Body of pancreas (tissue), 4 donors: ENCODE measurements around the gene SGCD. TPM values are rescaled to one million over a fixed set of nuclear protein-coding genes. Genes with fewer than 3 reads are reported as not detected.

Experiments used
- ATAC-seq: fragments of 150-250 bp; one replicate; pipeline ENCODE4 v1.9.1; 2016
- DNase-seq, 4 donors: peaks; one replicate each; pipeline ENCODE4 v3.0.0-alpha.2; 2019
- H3K27ac ChIP-seq, 4 donors: fragments of 200-600 bp; sonication (generic); 1 replicate in 3 of 4; 2 replicates in 1 of 4; pipeline versions ENCODE4 v1.5.1 to v1.6.1; 2016 to 2019; ENCODE audit warnings: mild to moderate bottlenecking in 1 of 4, mixed read lengths in 1 of 4, moderate library complexity in 1 of 4
- H3K27me3 ChIP-seq, 2 donors: fragments of 200-600 bp; sonication (generic); one replicate each; pipeline ENCODE4 v1.6.0; 2016; ENCODE audit warnings: mild to moderate bottlenecking in 1 of 2
- H3K36me3 ChIP-seq, 2 donors: fragments of 200-600 bp; sonication (generic); replicated peaks in 1 of 2; 2 replicates each; pipeline ENCODE4 v1.5.1; 2016; ENCODE audit warnings: low read depth in 2 of 2; ENCODE audit not compliant: insufficient read depth in 1 of 2
- H3K4me1 ChIP-seq: fragments of 200-600 bp; sonication (generic); one replicate; pipeline ENCODE4 v1.6.0; 2016
- H3K4me3 ChIP-seq, 2 donors: fragments of 200-600 bp; sonication (generic); 1 replicate in 1 of 2; 2 replicates in 1 of 2; pipeline ENCODE4 v1.5.1; 2016 to 2019
- H3K9me3 ChIP-seq, 3 donors: fragments of 200-600 bp; sonication (generic); 1 replicate in 2 of 3; 2 replicates in 1 of 3; pipeline ENCODE4 v1.5.1; 2016
- CTCF ChIP-seq, 7 experiments: fragments of 450-650 bp in 4 of 7; fragments of 200-600 bp in 3 of 7; sonication (generic) in 3 of 7; IDR thresholded peaks; one replicate each; pipeline ENCODE4 v1.5.1; 2016 to 2019; ENCODE audit warnings: antibody characterized with exemption in 7 of 7
- POLR2A ChIP-seq, 3 donors: fragments of 450-650 bp; IDR thresholded peaks; one replicate each; pipeline ENCODE4 v1.6.1; 2016; ENCODE audit warnings: antibody characterized with exemption in 3 of 3, mild to moderate bottlenecking in 2 of 3
- WGBS, 2 donors: methylation state at CpG; one replicate each; pipeline ENCODE4 v1.1.5; 2017; 5-methylcytosine and 5-hydroxymethylcytosine counted together
- intact Hi-C: fragments of 100-400 bp; cut with DNase I; formaldehyde crosslinking; loops from one replicate; pipeline ENCODE4 v1.15.1; 2023
- total RNA-seq, 2 donors: library from RNA; depleted of rRNA; stranded (reverse); fragments of >200 nt; gene quantifications; one replicate each; pipeline ENCODE4 v1.1.0, GENCODE V29; 2016

The SGCD gene
- 1 to 10 TPM in 1 of 2 donors, under 1 TPM in 1; 0.66 to 2.6 TPM for total RNA-seq

GRCh38 chr5:156326718-156327259 is at the start of gene SGCD:
Gene SGCD (plus strand): TSS chr5:156327164.
- ATAC-seq: peak; percentile 63

DNA sequence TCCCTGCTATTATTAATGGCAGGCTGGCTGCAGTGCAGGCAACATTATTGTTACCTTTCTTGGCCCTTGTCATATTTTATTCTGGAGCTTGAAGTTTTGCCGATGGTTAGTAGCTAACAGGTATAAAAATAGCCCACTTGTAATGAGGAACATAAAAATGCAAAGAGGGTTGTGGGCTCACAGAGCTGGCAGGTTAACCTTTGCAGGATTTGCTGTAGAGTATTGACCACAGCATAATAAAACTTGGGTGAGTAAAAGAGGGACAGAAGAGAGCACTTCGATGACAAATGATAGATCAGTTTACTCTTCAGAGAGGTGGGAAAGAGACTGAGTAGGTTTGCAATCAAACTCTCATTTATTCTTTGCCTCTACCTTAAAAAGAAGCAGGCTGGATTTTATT is 49.7 kb upstream of the SGCD start:
- H3K27me3 ChIP-seq: no peaks in the 10 kb centered on the region
- ATAC-seq (no peak), DNase-seq (no peak)
- TF ChIP-seq CTCF (IDR thresholded peaks at IDR 0.05): no peak
- TF ChIP-seq POLR2A (IDR thresholded peaks at IDR 0.05): no peak
- no peaks in the 10 kb centered on the region for H3K4me1 ChIP-seq
- H3K4me3 ChIP-seq: no peak overlapping the region
- intact Hi-C loops: no loop called here
- H3K36me3 ChIP-seq: no peaks in the 10 kb centered on the region
- WGBS, 2 donors: 42 to 51% methylated on average over 2 of the region's 2 CpGs
- H3K27ac ChIP-seq: no peak overlapping the region
- no peaks in the 10 kb centered on the region for H3K9me3 ChIP-seq

More at GRCh38 chr5:156326718-156327259, at the start of gene SGCD:
- H3K4me3 ChIP-seq: no peak within 1 kb of the TSS
- intact Hi-C loops: no loop called here
- no peaks in the 10 kb centered on the region for H3K9me3 ChIP-seq
- no peaks in the 10 kb centered on the region for H3K27me3 ChIP-seq
- no peaks in the 10 kb centered on the region for H3K4me1 ChIP-seq
- TF ChIP-seq POLR2A (IDR thresholded peaks at IDR 0.05): no peak
- no peak for TF ChIP-seq CTCF (IDR thresholded peaks at IDR 0.05)
- H3K36me3 ChIP-seq: no peaks in the 10 kb centered on the region
- H3K27ac ChIP-seq: no peak within 1 kb of the TSS
- WGBS, 2 donors: 36 to 49% methylated on average over 18 of the region's 18 CpGs
- peak; percentile 13 to 22 (median 19) for DNase-seq

- Histone ChIP-seq H3K9me3 (no peaks in the 10 kb centered on the region), H3K27ac (no peak overlapping the region), H3K36me3 (no peaks in the 10 kb centered on the region), H3K4me3 (no peak overlapping the region), H3K27me3 (no peaks in the 10 kb centered on the region), H3K4me1 (no peaks in the 10 kb centered on the region)
- TF ChIP-seq CTCF (IDR thresholded peaks at IDR 0.05) (no peak), POLR2A (IDR thresholded peaks at IDR 0.05) (no peak)
- 66 to 67% methylated on average over 1 of the region's 1 CpG for WGBS, 2 donors
- no peak for DNase-seq
- no peak for ATAC-seq
- intact Hi-C loops: no loop called here
These were observed 31.5 kb upstream of the SGCD start for GRCh38 chr5:156295431-156295830.

DNA sequence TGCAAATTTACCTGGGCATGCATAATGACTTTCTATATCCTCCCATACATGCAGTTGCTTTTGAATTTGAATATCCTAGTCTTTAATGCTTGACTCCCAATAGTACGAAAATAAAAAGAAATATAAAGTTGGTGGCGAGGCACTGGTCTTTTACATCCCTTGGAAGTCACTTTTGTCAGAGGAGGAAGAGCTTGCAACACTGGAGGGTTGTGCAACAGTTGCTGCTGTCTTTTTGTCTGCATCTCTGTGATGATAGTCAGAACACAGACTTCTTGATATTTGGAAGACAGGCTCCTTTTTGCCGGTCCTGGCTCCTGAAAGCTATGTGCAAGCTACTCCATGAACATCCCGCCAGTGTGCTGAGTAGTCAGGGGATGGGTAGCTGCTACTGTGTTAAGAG is 16.8 kb upstream of the SGCD start:
- no peaks in the 10 kb centered on the region for H3K36me3 ChIP-seq
- no peak for DNase-seq
- TF ChIP-seq CTCF (IDR thresholded peaks at IDR 0.05): no peak
- no peak for TF ChIP-seq POLR2A (IDR thresholded peaks at IDR 0.05)
- H3K4me3 ChIP-seq: no peak overlapping the region
- no peaks in the 10 kb centered on the region for H3K9me3 ChIP-seq
- WGBS, 2 donors: 67 to 72% methylated on average over 4 of the region's 4 CpGs
- intact Hi-C loops: no loop called here
- no peaks in the 10 kb centered on the region for H3K4me1 ChIP-seq
- H3K27ac ChIP-seq: no peak overlapping the region
- H3K27me3 ChIP-seq: no peaks in the 10 kb centered on the region
- no peak for ATAC-seq
